ENCODE results near the gene SAMD3.
"Not testable (repeated sequence)": the region's sequence is repeated elsewhere in the genome, so short reads cannot be mapped to it uniquely, and the experiment has no call there.

Gene SAMD3

GRCh38 chr6:130207979-130208649, 14.6 kb downstream of the SAMD3 start:
- DNase-seq, result no peak

GRCh38 chr6:130206479-130206878, 16.3 kb downstream of the SAMD3 start:
- DNase-seq, result no peak

DNA sequence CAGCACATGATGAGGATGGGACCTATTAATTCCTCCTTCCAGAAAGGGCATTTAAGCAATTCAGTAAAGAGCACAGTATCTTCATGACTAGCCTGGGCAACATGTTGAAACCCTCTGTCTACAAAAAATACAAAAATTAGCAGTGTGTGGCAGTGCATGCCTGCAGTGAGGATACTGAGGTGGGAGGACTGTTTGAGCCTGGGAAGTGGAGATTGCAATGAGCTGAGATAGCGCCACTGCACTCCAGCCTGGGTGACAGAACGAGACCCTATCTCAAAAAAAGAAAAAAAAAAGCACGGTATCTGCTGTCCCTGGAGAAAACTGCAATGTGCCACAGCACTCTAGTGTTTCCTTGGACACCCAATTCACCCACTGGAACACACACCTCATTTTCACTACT, 18.4 kb downstream of the SAMD3 start:
- no peak for DNase-seq

DNA sequence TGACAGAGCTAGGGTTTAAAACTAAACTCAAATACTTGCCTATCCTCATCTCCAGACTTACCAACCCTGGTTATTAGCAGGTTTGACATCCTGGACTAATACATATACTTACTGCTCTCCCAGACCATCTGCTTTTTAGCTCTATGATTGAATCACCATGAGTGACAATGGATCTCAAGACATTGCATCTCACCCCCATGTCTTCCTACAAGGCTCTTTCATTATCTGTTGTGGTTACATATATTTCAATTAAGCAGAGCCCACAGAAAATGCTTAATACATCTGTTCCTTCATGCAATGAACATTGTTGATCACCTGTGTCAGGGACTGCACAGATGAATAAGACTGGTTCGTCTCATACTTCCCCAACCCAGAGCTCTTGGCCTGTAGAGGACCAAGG, 19.4 kb downstream of the SAMD3 start:
- DNase-seq, result no peak

DNA sequence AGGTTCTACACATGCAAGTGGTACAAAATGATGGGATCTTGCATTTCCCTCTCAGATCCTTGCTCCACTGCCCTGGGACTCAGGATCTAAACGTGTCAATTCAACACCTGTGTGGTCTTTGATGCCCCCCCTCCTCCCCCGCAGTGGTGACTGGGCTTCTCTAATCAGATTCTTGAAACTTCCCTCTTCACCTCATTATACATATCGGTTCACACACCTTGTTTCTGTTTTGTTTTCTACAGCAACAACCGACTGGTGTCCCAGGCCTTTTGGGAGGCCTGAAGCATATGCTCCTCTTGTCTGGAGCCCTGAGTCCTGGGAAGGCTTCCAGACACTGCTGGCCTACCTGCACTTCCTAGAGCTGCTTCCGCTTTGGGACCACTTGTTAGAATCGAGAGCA, 20.0 kb downstream of the SAMD3 start:
- DNase-seq, result no peak

GRCh38 chr6:130200020-130200419, 22.7 kb downstream of the SAMD3 start:
- no peak for DNase-seq

- DNase-seq, result no peak
Observed at GRCh38 chr6:130198483-130199035, 24.2 kb downstream of the SAMD3 start.

- not testable (repeated sequence) for DNase-seq
Observed at GRCh38 chr6:130197816-130198482, 24.8 kb downstream of the SAMD3 start.

GRCh38 chr6:130194434-130194833, 28.3 kb downstream of the SAMD3 start:
- DNase-seq, result not testable (repeated sequence)

DNA sequence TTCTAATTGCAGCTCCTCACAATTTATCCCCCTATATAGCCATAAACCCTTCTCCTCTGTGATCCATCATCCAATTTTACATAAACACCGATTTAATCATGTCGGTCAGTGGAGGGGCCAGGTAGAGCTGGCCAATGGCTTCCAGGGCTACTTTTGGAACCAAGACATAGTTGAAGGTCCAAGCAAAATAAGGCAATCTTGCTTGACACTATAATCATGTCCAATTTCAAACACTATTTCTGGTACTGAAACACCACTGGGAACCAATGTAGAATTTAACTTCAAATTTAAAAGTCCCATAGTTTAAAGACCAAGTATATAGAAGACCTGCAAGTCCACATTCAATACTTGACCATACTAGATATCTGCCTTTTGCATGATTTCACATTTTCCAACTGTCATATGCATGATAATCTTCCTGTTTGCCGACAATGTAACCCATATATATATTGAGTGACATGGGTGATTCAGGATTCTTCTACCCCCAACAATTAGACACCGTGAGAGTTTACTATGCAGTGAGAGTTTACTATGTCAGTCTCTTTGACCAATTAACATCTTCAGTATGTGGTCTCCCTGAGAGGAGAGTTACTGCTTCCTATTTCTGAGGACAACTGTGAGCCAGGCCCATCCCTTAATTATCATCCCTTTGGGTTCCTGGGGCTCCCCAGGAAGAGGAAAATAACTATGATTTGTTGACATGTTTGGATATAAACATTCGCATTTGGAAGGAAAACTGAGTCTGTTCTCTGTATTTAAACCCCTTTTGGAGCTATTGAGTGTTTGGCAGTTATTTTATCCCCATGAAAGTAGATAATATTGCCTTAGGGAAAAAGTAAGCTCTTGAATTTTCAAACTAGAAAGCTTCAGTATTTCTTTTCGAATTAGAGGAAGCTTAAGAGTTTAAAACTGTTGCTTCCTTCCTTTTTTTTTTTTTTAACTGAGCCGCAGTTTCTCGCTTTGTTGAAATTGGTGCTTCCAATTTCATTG, 31.8 kb downstream of the SAMD3 start:
- DNase-seq, result no peak

- DNase-seq, result no peak
Observed at GRCh38 chr6:130189531-130190397, 33.0 kb downstream of the SAMD3 start.

DNA sequence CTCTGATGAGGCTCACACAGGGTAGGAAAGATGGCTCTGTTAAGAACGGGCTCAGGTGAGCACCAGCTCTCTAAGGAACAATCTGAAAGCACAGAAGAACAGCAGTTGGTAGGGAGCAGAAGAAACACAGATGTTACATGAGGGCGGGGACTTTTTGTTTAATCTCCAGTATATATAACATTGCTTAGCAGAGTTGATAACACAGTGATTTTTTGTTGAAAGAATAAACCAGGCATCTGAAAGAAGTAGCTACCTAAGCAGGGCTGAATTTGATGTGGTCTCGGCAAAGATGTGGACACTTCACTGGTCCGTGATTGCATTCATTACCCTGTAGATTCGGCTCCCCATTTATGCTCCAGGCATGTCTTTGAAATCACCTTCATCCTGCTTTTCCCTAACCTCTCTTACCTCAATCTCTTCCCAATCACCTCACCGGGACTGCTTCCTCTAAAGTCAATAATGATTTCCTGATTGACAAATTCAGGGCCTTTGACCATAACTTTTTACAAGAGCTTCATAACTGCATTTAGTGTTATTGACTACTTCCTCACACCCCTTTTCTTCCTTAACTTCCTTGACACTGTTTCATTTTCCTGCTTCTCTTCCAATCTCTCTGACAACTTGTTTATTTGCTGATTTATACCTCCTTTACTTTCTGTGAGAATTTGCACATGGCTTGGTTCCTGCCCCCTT, 34.4 kb downstream of the SAMD3 start:
- no peak for DNase-seq

- no peak for DNase-seq
Observed at GRCh38 chr6:130187335-130188206, 35.2 kb downstream of the SAMD3 start.

- DNase-seq, result no peak
Observed at GRCh38 chr6:130185658-130186057, 37.1 kb downstream of the SAMD3 start.

GRCh38 chr6:130183271-130184222, 39.2 kb downstream of the SAMD3 start:
- DNase-seq, result no peak

DNA sequence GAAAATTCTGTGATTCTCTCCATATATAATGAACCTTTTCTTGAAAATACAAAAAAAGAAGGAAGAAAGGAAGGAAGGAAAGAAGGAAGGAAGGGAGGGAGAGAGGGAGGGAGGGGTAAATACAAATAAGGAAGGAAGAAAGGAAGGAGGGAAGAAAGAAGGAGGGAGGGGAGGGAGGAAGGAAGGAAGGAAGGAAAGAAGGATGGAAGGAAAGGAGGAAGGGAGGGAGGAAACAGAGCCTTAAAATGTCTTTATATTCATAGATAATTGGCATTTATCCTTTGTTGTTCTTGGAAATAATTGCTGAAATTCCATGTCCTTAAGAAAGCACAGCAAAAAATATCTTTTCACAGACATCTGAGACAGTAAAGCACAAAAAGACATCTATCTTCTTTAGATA, 40.3 kb downstream of the SAMD3 start:
- no peak for DNase-seq

GRCh38 chr6:130178692-130179091, 44.1 kb downstream of the SAMD3 start:
- no peak for DNase-seq

DNA sequence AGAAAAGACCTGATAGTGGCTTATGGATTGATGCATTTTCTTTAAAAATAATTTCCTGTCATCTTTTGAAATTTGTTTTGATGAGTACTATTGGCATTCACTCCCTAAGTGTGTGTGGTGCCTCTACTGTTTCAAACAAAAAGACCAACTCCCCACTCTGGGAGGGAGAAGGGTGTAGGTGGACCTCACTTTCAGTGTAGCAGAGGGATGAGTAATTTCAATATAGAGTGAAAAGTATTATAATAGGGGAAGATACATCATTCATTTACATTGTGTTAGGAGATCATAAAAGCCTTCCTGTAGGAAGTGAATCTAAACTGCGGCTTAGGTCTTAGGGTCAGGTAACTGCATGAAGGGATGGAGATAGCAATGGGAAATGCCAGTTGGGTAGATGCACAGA, 46.4 kb downstream of the SAMD3 start:
- no peak for DNase-seq

DNA sequence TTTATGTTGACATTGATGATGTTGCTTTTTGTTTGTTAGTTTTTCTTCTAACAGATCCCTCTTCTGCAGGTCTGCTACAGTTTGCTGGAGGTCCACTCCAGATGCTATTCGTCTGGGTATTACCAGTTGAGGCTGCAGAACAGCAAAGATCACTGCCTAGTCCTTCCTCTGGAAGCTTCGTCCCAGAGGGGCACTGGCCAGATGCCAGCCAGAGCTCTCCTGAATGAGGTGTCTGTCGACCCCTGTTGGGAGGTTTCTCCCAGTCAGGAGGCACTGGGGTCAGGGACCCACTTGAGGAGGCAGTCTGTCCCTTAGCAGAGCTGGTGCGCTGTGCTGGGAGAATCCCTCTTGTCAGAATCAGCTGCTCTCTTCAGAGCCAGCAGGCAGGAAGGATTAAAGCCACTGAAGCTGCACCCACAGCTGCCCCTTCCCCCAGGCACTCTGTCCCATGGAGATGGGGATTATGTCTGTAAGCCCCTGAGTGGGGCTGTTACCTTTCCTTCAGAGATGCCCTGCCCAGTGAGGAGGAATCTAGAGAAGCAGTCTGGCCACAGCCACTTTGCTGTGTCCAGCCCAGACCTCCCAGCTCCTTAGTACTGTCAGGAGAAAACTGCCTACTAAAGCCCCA, 49.3 kb downstream of the SAMD3 start:
- DNase-seq, result not testable (repeated sequence)
